Measurements from ENCODE around the gene SLIT1. TPM values are rescaled to one million over a fixed set of nuclear protein-coding genes. Genes with fewer than 3 reads are reported as not detected.
A peak's percentile ranks its signal among the peaks of the same experiment; 100 is the strongest.

The SLIT1 gene
- total and polyA plus RNA-seq, 7 donors = 0.04 to 0.30 (median 0.08) TPM

- ATAC-seq (no peak), DNase-seq (no peak)
- Histone ChIP-seq H3K9me3 (no peaks in the 10 kb centered on the region), H3K36me3 (ENCODE audit: insufficient read depth in 1 of 2, low read depth in 1 of 2) (no peaks in the 10 kb centered on the region), H3K27me3 (ENCODE audit: insufficient read depth in 3 of 3, low read length in 2 of 3) (no peaks in the 10 kb centered on the region), H3K4me1 (peaks cover 1% of the 10 kb centered on the region), H3K4me3 (no peak overlapping the region), H3K27ac (no peak overlapping the region)
- intact Hi-C loops (cut with DNase I) = no loop called here
- 89 to 91% (median 91%) methylated on average over 17 of the region's 17 CpGs for WGBS, 3 donors
- TF ChIP-seq CTCF (IDR thresholded peaks at IDR 0.05) = no peak
Observed at GRCh38 chr10:97001183-97001991, 184.4 kb downstream of the SLIT1 start.

- ATAC-seq (peak in 2 of 4 donors; percentile 14 to 30), DNase-seq (no peak)
- Histone ChIP-seq H3K9me3 (no peaks in the 10 kb centered on the region), H3K4me3 (no peak overlapping the region), H3K36me3 (ENCODE audit: insufficient read depth in 1 of 2, low read depth in 1 of 2) (no peaks in the 10 kb centered on the region), H3K4me1 (peaks cover 6% of the 10 kb centered on the region), H3K27me3 (ENCODE audit: insufficient read depth in 3 of 3, low read length in 2 of 3) (no peaks in the 10 kb centered on the region), H3K27ac (no peak overlapping the region)
- intact Hi-C loops (cut with DNase I) = no loop called here
- WGBS, 3 donors = 82 to 87% (median 87%) methylated on average over 24 to 25 of the region's 25 CpGs
- TF ChIP-seq CTCF (IDR thresholded peaks at IDR 0.05) = no peak
Observed at GRCh38 chr10:97000487-97001182, 185.1 kb downstream of the SLIT1 start.

DNA sequence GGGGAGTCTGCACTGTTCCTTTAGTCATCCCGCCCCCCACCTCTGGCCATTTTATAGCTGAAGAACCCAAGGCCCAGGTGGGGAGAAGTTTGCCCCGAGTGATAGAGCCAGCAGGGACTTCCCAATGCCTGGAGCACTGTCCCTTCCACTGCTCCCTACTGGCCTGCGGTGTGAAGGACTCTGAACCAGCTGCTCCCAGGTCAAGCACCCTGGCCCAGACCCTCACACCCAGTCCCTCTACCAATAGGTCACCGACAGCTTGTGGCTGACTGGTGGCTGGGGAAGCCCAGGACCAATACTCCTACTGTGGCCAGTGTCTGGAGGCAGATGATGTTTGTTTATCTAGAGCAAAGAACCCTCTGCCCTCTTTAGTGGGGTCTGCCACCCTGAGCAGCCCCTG is 185.8 kb downstream of the SLIT1 start:
- Histone ChIP-seq H3K27me3 (ENCODE audit: insufficient read depth in 3 of 3, low read length in 2 of 3) (no peaks in the 10 kb centered on the region), H3K9me3 (no peaks in the 10 kb centered on the region), H3K4me1 (peaks cover 6% of the 10 kb centered on the region), H3K27ac (no peak overlapping the region), H3K4me3 (no peak overlapping the region), H3K36me3 (ENCODE audit: insufficient read depth in 1 of 2, low read depth in 1 of 2) (no peaks in the 10 kb centered on the region)
- ATAC-seq = no peak
- DNase-seq = no peak
- no peak for TF ChIP-seq CTCF (IDR thresholded peaks at IDR 0.05)
- intact Hi-C loops (cut with DNase I) = no loop called here
- WGBS, 3 donors = 88 to 96% (median 95%) methylated on average over 4 of the region's 4 CpGs

DNA sequence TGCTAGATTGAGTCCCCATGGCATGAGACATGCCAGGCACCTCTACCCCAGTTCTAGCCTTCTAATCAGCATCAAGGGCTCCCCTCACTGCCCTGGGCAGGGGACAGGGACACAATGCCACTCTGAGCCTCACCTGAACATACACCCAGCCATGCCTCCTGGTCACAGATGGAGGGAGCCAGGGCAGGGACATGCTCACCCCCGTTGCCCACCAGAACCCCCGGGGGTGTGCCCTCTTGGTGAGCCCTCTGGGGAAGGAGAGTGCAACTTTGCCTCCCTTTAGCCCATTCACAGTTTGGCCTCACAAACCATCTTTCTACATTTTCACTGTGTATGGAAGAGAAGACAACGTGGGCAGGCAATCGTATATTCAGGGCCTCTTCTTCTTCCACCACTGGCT is 186.4 kb downstream of the SLIT1 start:
- 92 to 96% (median 95%) methylated on average over 4 of the region's 4 CpGs for WGBS, 3 donors
- Histone ChIP-seq H3K4me3 (no peak overlapping the region), H3K36me3 (ENCODE audit: insufficient read depth in 1 of 2, low read depth in 1 of 2) (no peaks in the 10 kb centered on the region), H3K9me3 (no peaks in the 10 kb centered on the region), H3K27ac (no peak overlapping the region), H3K27me3 (ENCODE audit: insufficient read depth in 3 of 3, low read length in 2 of 3) (no peaks in the 10 kb centered on the region), H3K4me1 (peaks cover 6% of the 10 kb centered on the region)
- no peak for TF ChIP-seq CTCF (IDR thresholded peaks at IDR 0.05)
- intact Hi-C loops (cut with DNase I) = no loop called here
- DNase-seq (no peak), ATAC-seq (no peak)
